ENCODE results near the gene CAMK4. TPM values are rescaled to one million over a fixed set of nuclear protein-coding genes. Genes with fewer than 3 reads are reported as not detected.

Gene CAMK4
- total RNA-seq, 1 donor from 2014 or later: 2.7 TPM

- ATAC-seq (no peak), DNase-seq (no peak)
- no peaks in the 10 kb centered on the region for H3K9me3 ChIP-seq
- no peaks in the 10 kb centered on the region for H3K4me1 ChIP-seq
- H3K36me3 ChIP-seq: no peaks in the 10 kb centered on the region
- H3K4me3 ChIP-seq: no peak overlapping the region
- H3K27me3 ChIP-seq (ENCODE audit: low read depth): no peaks in the 10 kb centered on the region
- H3K27ac ChIP-seq: no peak overlapping the region
- TF ChIP-seq, protein P1, sequence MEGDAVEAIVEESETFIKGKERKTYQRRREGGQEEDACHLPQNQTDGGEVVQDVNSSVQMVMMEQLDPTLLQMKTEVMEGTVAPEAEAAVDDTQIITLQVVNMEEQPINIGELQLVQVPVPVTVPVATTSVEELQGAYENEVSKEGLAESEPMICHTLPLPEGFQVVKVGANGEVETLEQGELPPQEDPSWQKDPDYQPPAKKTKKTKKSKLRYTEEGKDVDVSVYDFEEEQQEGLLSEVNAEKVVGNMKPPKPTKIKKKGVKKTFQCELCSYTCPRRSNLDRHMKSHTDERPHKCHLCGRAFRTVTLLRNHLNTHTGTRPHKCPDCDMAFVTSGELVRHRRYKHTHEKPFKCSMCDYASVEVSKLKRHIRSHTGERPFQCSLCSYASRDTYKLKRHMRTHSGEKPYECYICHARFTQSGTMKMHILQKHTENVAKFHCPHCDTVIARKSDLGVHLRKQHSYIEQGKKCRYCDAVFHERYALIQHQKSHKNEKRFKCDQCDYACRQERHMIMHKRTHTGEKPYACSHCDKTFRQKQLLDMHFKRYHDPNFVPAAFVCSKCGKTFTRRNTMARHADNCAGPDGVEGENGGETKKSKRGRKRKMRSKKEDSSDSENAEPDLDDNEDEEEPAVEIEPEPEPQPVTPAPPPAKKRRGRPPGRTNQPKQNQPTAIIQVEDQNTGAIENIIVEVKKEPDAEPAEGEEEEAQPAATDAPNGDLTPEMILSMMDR (IDR thresholded peaks at IDR 0.05): no peak
- intact Hi-C loops (cut with DNase I): no loop called here
These were observed 26.7 kb upstream of the CAMK4 start for GRCh38 chr5:111197523-111197922.

GRCh38 chr5:111198281-111198966 lies 25.8 kb upstream of the CAMK4 start:
- Histone ChIP-seq H3K4me3 (no peak overlapping the region), H3K9me3 (no peaks in the 10 kb centered on the region), H3K27ac (no peak overlapping the region), H3K4me1 (no peaks in the 10 kb centered on the region), H3K27me3 (ENCODE audit: low read depth) (no peaks in the 10 kb centered on the region), H3K36me3 (no peaks in the 10 kb centered on the region)
- ATAC-seq (no peak), DNase-seq (no peak)
- TF ChIP-seq, protein P1 (IDR thresholded peaks at IDR 0.05): no peak
- intact Hi-C loops (cut with DNase I): no loop called here

- H3K4me1 ChIP-seq: no peaks in the 10 kb centered on the region
- ATAC-seq: no peak
- TF ChIP-seq, protein P1 (IDR thresholded peaks at IDR 0.05): no peak
- H3K27me3 ChIP-seq (ENCODE audit: low read depth): no peaks in the 10 kb centered on the region
- no peak for DNase-seq
- intact Hi-C loops (cut with DNase I): no loop called here
- H3K36me3 ChIP-seq: no peaks in the 10 kb centered on the region
- H3K9me3 ChIP-seq: no peaks in the 10 kb centered on the region
- no peak overlapping the region for H3K4me3 ChIP-seq
- no peak overlapping the region for H3K27ac ChIP-seq
These were observed 23.4 kb upstream of the CAMK4 start for GRCh38 chr5:111200828-111201227.

DNA sequence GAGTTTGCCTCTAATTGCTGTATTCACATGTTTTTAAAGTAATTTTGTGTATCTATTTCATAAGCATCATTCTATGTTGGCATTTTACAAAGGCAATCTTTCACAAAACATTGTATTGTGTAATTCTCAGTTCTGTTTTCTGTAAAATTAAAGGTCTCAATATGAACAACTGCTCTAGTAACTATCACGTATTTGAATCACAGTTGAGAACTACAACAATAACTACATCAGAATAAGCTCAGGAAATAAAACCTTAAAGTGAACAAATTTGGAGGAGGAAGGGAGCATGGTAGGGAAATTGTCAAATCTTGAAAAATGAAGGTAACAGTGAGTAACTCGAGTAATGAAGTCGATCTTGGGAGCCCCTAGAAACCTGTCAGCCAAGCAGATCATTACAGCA lies 22.5 kb upstream of the CAMK4 start:
- TF ChIP-seq, protein P1 (IDR thresholded peaks at IDR 0.05): no peak
- Histone ChIP-seq H3K27ac (no peak overlapping the region), H3K27me3 (ENCODE audit: low read depth) (no peaks in the 10 kb centered on the region), H3K4me1 (no peaks in the 10 kb centered on the region), H3K36me3 (no peaks in the 10 kb centered on the region), H3K4me3 (no peak overlapping the region), H3K9me3 (no peaks in the 10 kb centered on the region)
- no peak for DNase-seq
- intact Hi-C loops (cut with DNase I): no loop called here
- no peak for ATAC-seq

DNA sequence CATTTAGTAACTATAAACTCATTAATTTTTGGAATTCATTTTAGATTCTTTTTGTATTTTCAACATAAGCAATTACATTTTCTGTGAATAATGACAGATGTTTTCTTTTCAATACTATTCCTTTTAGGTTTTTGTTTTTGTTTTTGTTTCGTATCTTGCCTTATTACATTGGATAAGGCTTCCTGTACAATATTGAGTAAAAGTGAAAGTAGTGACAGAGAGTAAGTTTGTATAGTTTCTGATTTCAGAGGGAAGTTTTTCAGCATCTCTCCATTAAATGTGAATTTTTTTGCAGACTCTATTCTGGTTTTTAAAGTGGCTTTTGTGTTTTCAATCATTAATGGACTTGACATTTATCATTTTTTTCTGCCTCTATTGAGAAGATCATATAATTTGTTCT lies 12.8 kb upstream of the CAMK4 start:
- H3K9me3 ChIP-seq: no peaks in the 10 kb centered on the region
- no peak overlapping the region for H3K27ac ChIP-seq
- H3K4me3 ChIP-seq: no peak overlapping the region
- no peak for ATAC-seq
- DNase-seq: no peak
- H3K4me1 ChIP-seq: no peaks in the 10 kb centered on the region
- intact Hi-C loops (cut with DNase I): no loop called here
- no peaks in the 10 kb centered on the region for H3K36me3 ChIP-seq
- H3K27me3 ChIP-seq (ENCODE audit: low read depth): no peaks in the 10 kb centered on the region
- TF ChIP-seq, protein P1 (IDR thresholded peaks at IDR 0.05): no peak

Measured in lower lobe of right lung (tissue), 2 donors.